COLO829 (cell line): Measurements from ENCODE around the gene CFAP299.
A peak's percentile ranks its signal among the peaks of the same experiment; 100 is the strongest.
"Not testable (repeated sequence)": the region's sequence is repeated elsewhere in the genome, so short reads cannot be mapped to it uniquely, and the experiment has no call there.

Experiments used
- DNase-seq: peaks from one replicate; pipeline ENCODE4 v3.0.0; 2012; ENCODE audit warnings: low spot score

Gene CFAP299

DNA sequence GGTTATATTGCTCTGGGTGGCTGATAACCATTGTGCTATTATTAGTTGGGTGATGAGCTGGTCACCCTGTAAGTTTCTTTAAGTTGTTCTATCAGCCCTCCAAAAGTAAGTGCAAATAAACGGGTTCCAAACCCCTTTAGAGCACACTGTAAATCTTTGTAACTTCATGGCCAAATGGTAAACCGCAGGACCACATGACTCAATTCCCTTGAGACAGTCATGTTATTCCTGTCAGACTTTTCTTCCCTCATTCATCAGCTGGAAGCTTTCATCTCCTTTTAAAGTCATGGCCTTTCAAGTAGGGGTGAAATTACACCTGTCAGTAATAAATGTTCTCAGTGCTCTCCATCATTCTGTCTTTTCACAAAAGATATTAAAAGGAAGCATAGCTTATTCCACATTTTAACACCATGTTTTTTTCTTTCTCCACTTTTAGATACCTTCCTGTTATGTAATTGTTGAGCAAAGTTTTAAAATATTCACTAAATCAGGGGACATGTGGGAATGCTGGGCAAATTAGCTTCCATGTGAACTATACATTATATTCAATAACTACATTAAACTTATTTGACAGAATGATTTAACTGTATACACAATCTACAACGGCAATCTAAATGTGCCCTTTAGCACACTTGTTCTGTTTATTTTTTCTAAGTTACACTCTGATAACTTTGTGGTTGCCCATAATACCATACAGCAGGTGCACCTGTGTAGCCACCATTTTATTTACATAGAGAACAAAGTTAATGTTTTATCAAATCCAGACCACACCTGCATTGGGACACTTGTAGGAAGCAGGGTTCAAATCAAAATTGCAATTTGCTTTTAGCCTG is 275.5 kb downstream of the CFAP299 start:
- peak; percentile 20 for DNase-seq

DNA sequence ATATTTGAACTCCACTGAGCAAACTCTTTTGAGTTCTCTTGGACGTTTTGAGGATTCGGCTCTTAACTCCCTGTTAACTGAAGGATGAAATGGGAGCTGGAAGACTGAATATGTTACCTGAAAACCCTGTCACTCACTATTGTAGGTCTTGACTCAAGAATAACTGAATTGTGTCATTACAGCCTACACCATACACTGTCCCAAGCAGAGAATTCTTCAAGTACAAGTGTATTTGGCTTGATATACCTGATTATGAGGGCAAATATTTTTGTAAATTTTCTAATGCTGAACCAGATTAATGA is 276.1 kb downstream of the CFAP299 start:
- no peak for DNase-seq

DNA sequence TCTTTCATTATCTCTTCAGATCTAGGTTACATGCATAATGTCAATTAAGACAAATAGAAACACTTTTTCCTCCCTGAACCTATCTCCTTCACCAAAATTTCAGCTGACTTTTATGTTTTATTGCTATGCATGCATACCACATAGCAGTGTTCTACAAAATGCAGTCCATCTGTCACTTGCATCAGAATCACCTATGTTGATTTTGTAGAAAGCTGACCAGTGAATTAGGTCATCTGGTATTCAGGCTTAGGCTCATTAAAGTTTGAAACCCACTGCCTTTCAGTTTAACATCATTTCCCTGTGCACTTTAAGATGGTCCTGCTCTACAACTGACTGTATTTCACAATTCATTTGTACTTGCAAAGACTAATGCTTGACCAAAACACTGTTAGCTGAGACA is 277.9 kb downstream of the CFAP299 start:
- no peak for DNase-seq

DNA sequence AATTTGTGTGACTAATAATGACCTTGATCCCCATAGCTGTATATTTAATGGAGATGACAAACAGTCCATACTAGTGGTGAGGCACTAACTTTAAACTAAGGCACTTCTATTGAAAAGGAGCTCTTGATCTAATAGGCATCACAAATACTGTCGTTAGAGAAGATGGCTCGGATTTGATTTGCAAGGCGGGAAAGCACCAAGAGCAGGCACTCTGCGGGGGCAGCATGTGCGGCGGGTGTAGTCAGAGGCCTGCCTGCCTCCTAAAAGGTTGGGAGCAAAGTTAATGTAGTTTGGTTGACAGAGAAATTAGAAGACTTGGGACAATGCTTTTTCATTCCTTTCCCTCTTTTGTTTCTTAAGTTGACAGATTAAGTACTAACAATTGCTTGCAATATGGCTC is 278.8 kb downstream of the CFAP299 start:
- DNase-seq, result no peak

DNA sequence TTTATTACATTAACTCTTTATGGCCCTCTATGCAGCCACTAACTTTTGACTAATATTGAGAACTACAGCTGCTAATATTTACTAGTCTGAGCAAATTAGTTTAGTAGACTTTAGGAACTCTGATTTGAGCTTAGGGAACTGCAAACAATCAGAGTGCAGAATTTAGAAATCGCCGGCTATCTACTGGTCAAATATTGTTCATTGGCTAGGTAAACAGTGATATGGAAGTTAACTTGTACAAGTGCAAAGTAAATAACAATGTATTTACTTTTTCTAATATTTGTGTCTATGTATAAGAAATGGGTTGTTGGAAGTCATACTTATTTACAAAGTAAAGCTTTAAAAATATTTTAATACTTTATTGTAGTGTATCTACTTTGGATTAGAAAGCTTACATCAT is 279.6 kb downstream of the CFAP299 start:
- no peak for DNase-seq

DNA sequence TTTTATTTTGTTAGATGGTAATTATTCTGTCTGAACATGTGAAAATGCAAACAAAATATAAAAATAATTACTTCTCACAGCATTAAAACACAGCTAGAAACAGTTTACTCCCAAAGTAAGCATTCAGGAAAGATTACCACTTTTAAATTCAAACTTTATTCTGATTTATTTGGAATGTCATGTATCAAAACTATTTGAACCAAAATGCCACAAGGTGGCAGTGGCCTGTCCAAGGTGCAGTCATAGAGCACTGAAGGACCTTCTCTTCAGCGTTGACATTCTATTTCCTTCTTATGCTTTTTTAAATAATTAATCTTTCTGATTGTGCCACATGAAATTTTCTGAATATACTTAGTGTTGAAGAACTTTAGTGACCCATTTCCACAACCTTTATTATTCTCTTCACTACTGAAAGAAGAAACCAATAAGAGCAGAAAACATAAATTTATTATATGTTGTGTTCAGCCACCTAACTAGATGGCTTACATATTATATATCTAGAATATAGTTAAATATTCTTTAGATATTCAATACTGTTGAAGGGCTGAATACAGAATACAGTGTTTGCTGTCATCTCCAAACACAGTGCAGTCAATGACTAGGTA is 283.6 kb downstream of the CFAP299 start:
- no peak for DNase-seq

DNA sequence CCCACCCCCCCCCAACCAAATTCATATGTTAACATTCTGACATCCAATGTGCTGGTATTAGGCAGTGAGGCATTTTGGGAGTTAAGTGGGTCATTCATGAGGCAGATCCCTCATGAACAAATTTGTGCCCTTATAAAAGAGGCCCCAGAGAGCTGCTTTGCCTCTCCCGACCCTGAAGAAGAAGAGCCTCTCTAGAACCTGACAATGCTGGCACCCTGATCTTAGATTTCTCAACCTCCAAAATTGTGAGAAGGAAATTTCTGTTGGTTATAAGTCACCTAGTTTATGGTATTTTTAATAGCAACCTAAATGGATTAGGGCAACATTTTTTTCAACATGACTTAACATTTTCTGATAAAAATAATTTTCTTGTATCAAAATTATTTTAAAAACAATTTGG is 296.3 kb downstream of the CFAP299 start:
- DNase-seq, result no peak

DNA sequence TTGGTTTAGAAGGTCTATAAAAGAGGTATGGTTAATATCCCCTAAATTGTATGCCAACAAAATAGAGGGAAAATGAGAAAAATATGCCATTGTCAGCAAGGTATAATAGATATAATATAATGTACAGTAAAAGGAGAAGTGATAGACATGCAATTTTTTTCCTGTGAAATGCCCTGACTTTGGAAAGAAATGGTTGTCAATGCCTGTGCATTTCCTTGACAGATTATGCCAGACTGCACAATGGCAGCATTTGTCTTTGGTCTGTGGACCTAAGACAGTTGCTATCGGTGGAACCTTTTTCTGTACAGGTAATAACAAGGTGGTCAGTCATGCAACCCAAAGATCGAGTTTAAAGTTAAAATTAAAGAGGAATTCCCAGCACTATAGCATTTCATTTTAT is 301.7 kb downstream of the CFAP299 start:
- DNase-seq, result no peak

DNA sequence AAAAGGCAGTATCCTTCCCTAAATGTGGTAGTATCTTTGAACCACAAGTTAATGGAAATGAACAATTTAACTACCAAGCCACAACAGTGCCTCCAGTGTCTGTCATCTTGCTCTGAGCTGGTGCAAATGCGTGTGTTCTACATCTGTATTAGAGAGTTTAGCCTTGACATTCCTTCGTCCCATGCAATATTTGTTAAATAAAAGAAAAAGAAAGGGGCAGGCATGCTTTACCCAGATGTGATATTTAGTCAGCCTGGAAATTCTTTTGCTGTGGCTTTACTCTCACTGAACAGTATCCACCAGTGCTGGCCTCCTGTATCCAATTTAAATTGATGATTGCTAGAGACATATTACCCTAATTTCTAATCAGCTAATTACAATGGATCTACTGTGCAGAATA is 310.5 kb downstream of the CFAP299 start:
- DNase-seq, result no peak

DNA sequence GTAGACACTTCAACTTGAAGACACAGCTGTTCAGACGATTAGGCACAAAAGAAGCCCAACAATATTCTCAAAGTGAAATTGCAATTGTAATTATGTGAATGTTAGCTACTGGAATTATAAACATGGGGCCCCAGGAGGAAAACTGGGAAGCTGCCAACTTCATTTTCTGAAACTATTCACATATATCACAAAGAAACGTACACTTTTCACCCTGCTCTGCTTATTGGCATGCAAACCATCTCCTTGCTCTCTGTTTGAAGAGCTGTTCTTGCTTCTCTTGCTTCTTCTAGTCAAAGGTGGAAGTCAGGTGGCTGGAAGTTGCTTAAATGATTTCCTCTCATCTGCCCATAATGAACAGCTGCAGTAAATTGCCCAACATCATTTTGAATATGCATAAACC is 320.1 kb downstream of the CFAP299 start:
- DNase-seq, result no peak

DNA sequence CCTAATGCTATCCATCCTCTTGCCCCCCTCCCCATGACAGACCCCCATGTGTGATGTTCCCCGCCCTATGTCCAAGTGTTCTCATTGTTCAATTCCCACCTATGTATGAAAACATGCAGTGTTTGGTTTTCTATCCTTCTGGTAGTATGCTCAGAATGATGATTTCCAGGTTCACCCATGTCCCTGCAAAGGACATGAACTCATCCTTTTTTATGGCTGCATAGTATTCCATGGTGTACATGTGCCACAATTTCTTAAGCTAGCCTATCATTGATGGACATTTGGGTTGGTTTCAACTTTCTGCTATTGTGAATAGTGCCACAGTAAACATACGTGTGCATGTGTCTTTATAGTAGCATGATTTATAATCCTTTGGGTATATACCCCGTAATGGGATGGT is 334.6 kb downstream of the CFAP299 start:
- DNase-seq, result not testable (repeated sequence)

DNA sequence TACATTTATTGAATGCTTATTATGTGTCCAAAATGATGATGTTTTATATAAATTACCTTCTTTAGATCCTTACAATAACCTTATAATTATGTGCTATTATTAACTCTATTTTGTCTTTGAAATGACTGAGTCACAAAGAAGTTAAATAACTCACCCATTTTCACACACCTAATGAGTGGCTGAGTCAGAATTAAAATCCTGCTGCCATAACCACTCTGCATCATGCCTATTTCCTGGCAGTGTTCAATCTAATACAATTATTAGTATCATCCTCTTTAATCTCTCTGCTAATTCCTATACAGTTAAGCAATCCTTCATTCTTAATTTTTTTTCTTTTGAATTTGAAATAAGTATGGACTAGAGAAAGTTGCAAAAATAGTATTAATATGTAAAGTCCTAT is 342.9 kb downstream of the CFAP299 start:
- no peak for DNase-seq

DNA sequence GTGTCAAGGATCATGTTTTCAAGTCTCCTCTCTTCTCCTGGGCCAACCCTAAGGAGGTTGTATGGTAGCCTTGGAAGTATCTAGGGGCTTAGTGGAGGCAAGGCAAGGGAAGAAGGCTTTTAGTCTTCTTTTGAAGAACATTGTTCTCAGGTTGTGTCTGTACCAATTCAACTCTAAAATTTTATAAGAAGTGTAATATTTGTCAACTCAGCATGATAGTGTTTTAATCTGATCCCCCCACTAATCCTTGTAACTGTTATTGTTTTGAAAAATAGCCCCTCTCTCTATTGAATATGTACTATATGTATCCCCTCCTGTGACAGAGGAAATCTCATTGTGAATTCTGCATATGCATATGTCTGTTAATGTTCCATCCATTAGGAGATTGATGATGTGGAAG is 345.4 kb downstream of the CFAP299 start:
- no peak for DNase-seq

DNA sequence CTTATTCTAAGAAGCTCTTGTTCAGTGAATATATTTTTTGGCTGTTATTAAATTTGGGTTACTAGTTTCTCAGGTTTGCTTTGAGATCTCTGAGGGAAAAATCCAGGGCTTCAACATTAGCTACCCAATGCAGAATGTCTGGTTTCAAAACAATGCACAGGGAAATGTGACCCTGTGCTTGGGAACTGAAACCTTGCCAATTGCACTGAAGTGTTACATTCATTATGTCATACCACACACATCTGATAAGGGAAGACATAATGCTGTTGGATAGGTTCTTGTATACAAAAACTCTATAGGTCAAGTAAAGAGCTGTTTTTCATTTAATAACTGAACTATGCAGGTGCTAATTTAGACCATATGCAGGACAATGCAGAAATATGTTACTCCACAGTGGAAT is 349.7 kb downstream of the CFAP299 start:
- no peak for DNase-seq

DNA sequence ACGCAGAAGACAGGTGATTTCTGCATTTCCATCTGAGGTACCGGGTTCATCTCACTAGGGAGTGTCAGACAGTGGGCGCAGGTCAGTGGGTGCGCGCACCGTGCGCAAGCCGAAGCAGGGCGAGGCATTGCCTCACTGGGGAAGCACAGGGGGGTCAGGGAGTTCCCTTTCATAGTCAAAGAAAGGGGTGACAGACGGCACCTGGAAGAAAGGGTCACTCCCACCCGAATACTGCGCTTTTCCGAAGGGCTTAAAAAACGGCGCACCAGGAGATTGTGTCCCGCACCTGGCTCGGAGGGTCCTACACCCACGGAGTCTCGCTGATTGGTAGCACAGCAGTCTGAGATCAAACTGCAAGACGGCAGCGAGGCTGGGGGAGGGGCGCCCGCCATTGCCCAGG is 352.2 kb downstream of the CFAP299 start:
- not testable (repeated sequence) for DNase-seq

DNA sequence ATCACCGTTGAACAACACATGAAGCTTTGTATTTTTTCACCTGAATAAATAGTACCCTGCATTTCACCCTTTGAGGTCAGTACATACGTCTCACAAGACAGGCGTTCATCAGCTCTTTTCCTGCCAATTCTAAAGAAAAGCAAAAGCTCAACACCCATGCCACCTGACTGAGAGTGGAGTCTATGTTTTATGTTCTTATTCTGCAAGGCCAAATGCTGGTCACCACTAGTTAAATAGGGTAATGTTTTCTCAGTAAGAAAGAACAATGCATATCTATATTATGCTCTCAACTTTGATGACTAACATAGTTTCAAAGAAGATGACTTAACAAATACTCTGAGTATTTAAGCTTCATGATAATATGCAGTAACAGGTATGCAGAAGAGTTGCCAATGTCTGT is 358.6 kb downstream of the CFAP299 start:
- no peak for DNase-seq

DNA sequence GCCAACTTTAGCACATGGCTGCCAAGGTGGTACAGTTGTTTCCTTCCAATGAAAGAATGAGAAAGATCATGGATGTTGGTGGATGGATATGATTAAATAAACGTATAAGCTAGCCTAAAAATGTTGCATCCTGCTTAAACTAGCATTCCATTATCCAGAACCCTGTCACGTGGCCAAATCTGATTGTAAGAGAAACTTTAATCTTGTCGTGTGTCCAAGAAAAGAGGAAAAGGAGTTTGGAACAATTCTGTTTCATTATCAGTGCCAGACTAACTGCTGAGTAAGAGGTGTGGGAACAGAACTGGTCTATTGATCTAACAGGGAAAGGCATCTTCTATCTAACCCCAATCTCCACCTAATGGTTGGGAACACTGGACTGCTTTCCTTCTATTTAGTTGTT is 369.8 kb downstream of the CFAP299 start:
- DNase-seq, result no peak

DNA sequence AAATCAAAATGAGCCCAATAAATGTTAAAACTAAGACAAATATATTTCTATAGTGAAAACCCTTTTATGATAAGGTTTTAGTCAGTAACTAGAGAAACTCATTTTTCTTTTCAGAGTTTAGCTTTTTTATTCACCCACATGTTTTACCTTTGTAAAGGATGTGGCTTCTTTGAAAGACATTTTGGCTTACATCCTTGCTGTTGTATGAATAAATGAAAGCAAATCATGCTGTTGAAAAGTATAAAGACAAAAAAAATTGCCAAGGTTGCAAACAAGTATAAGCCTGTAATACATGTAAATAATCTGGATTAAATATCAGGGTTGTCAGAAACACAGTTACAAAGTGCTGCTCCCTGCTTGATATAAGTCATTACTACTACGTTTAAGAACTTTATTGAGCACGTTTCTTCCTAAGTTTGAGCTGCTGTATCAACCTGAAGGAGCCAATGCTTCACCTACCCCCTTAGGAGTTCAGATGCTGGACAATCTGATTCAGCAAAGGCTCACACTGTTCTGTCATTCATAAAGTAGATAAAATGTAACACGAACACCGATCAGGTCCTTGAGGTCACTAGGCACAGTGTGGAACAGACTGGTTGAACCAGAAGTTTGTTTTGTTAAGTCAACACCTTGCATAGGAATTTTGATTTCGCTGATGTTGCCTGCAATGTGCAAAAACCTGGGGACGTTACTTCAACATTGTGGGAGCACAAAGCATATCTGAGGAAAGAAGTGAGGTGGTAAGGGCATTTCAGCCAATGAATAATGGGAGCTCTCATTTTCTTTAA is 373.7 kb downstream of the CFAP299 start:
- no peak for DNase-seq

DNA sequence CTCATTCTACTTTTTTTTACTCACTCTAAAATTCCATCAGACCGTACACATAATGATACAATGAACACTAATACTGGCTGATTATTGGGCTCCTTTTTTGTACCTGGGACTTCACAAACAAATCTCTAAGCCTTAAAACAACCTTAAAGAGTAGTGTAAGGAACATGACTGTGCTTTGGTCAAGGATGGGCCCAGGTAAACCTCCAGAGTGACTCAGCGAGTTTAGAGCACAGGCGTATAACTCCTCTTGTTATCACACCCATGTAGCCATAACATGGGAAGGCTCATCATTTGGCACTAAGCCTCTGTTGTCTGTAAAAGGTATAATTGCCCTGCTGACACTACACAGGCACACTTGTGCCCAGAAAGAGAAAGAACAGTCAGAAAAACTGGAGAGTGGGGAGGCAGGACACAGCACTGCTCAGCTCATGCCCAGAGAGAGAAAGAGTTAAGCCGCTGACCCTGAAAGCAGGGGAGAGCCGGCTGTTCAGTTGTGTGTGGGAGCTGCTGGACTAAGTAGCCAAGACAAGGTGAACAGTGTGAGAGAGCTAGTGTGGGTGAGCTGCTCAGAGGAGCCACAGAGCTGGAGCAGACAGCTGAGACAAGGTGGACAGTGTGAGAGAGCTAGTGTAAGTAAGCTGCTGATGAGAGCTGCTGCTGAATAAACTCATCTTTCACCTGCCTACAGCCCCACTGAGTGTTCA is 375.4 kb downstream of the CFAP299 start:
- no peak for DNase-seq

DNA sequence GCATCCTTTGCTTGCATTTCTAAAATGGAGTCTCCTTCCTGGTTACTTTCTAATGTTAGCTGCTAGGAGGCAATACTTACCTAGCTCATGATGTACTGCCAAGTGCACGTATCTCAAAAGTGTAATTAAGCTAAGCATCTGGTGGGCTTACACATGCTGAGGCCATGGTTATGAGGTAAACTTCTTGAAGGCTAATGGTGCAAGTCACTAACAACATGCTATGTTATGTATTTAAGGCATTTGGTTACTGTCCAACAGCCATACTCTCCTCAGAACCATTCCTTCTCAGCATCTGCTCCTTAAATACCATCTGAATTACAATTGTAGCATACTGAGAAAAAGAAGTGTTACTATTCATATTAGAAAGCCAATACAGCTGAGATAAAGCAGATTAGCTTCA is 376.4 kb downstream of the CFAP299 start:
- no peak for DNase-seq

DNA sequence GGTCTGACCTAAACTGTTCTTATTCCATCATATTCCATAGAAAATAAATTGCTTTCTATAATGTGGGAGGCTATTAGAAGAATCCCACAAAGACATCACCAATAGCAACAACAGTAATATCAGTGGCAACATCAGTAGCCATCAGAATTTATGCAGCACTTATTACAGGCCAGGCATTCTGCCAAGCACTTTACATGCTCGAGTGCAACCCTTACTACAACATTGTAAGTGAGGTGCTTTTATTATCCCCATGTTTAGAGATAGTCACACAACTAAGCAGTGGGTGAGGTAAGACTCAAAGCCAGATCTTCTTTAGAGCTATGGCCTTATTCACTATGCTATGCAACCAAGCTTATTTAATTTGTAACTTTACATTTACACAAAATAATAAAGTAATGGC is 377.9 kb downstream of the CFAP299 start:
- no peak for DNase-seq

DNA sequence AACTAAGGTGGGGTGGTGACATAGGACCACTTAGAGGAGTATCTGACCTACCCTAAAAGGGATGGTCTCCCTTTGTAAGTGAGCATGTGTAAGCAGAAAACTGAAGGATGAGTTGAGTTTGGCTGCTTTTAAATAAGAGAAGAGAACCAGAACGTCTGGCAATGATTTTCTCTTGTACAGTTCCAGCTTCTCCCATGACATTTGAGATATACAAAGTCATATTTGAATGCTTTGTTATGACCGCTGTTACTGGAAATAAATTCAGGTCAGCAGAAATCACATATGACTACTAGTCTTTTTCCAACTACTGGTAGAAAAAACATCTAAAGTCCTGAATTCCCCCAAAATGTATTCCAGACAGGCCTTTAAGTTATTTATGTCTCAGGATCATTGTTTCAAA is 381.7 kb downstream of the CFAP299 start:
- DNase-seq, result no peak

DNA sequence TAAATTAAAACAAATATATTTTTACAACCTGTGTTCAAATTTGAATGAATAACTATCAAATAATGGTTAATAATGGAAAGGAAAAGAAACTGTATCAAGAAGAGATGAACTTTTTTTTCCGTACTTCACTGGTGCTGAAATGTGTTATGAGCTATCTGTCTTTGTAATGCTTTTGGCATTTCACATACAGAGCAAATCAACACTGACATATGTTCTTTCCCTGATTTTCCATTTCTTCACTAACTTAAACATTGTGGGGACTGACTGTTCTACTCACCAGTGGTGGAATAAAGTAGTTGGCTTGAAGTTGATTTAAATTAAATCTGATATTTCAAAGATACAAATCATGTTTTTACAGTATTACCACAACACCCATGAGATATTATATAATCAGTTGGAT is 390.9 kb downstream of the CFAP299 start:
- DNase-seq, result no peak
